Stomach (tissue), 9 donors: ENCODE data around the gene SNX32. TPM values are rescaled to one million over a fixed set of nuclear protein-coding genes. Genes with fewer than 3 reads are reported as not detected.

Source experiments
- DNase-seq, 2 donors: peaks; one replicate each; pipeline versions ENCODE4 v3.0.0 to v3.0.0-alpha.2; 2013 to 2019
- H3K27ac ChIP-seq, 5 donors: fragments of 200-600 bp in 4 of 5; sonication (generic) in 4 of 5; one replicate each; pipeline ENCODE4 v1.5.1; 2013 to 2019; ENCODE audit warnings: mild to moderate bottlenecking in 1 of 5, moderate library complexity in 1 of 5
- H3K27me3 ChIP-seq, 3 donors: fragments of 200-600 bp; sonication (generic); one replicate each; pipeline ENCODE4 v1.5.1; 2017 to 2019; ENCODE audit warnings: mixed run types in 1 of 3
- H3K36me3 ChIP-seq, 4 donors: fragments of 200-600 bp; sonication (generic); 1 replicate in 3 of 4; 2 replicates in 1 of 4; pipeline ENCODE4 v1.5.1; 2016 to 2019
- H3K4me1 ChIP-seq, 4 donors: fragments of 200-600 bp; sonication (generic); one replicate each; pipeline ENCODE4 v1.5.1; 2016 to 2019
- H3K4me3 ChIP-seq, 4 donors: fragments of 200-600 bp; sonication (generic) in 3 of 4; one replicate each; pipeline ENCODE4 v1.5.1; 2016 to 2019; ENCODE audit warnings: mild to moderate bottlenecking in 1 of 4
- H3K9me3 ChIP-seq, 4 donors: fragments of 200-600 bp; sonication (generic); one replicate each; pipeline ENCODE4 v1.5.1; 2016 to 2019
- CTCF ChIP-seq, 7 experiments: fragments of 450-650 bp in 4 of 7; fragments of 200-600 bp in 3 of 7; sonication (generic) in 3 of 7; IDR thresholded peaks; one replicate each; pipeline ENCODE4 v1.5.1; 2016 to 2019; ENCODE audit warnings: antibody characterized with exemption in 7 of 7, control low read depth in 2 of 7, mild to moderate bottlenecking in 1 of 7
- EP300 ChIP-seq: sonication (generic); formaldehyde crosslinking; IDR thresholded peaks from one replicate; pipeline ENCODE4 v1.6.1; 2017; ENCODE audit warnings: antibody characterized with exemption
- POLR2A ChIP-seq, 4 donors: fragments of 450-650 bp; IDR thresholded peaks; one replicate each; pipeline ENCODE4 v1.6.1; 2016; ENCODE audit warnings: antibody characterized with exemption in 4 of 4, control low read depth in 2 of 4, mild to moderate bottlenecking in 1 of 4, moderate library complexity in 1 of 4
- POLR2AphosphoS5 ChIP-seq, 3 donors: sonication (generic); formaldehyde crosslinking; IDR thresholded peaks; one replicate each; pipeline ENCODE4 v1.6.1; 2016; ENCODE audit warnings: antibody characterized with exemption in 3 of 3
- WGBS, 5 donors: extraction: QIAGEN DNeasy Blood & Tissue Kit in 3 of 5; methylation state at CpG; one replicate each; pipeline versions ENCODE4 v1.1.5 to v1.1.7; 2013 to 2018; 5-methylcytosine and 5-hydroxymethylcytosine counted together
- intact Hi-C: fragments of 100-400 bp; cut with DNase I; formaldehyde crosslinking; loops from one replicate; pipeline ENCODE4 v1.15.1; 2023; ENCODE audit warnings: low total_unique reads
- polyA plus RNA-seq, 3 donors: library from polyadenylated mRNA; stranded (reverse); fragments of 200-250 nt; gene quantifications; one replicate each; pipeline ENCODE4 v1.2.3, GENCODE V29; 2013
- total RNA-seq, 5 donors: library from RNA; depleted of rRNA; stranded (reverse); fragments of >200 nt; gene quantifications; one replicate each; pipeline versions ENCODE4 v1.1.0 to v1.2.3, GENCODE V29; 2014 to 2016
- donor health status: healthy with polysubstance abuse.
- donor health status: Bipolar disorder and iron deficiency.
- donor health status: healthy.

SNX32 gene
- total and polyA plus RNA-seq, 8 donors, result 0.25 to 1.4 (median 0.76) TPM; not detected in 2

GRCh38 chr11:65786786-65787636 lies 46.8 kb upstream of the SNX32 start, which contains the start of gene OVOL1:
OVOL1 (plus strand) TSS chr11:65787063; CDS start chr11:65787374, 311 bp downstream.
- DNase-seq, result peak; percentile 88 to 94
- Histone ChIP-seq H3K36me3 (no peaks in the 10 kb centered on the region), H3K9me3 (no peaks in the 10 kb centered on the region), H3K4me3 (peak within 1 kb of the TSS; percentile 33 to 52 (median 37)), H3K27me3 (peaks cover 19 to 56% (median 33%) of the 10 kb centered on the region in 3 donors), H3K27ac (peak within 1 kb of the TSS; percentile 30 to 83 (median 56)), H3K4me1 (peaks cover 31 to 64% (median 61%) of the 10 kb centered on the region in 4 donors)
- intact Hi-C loops, result no loop called here
- TF ChIP-seq POLR2AphosphoS5 (IDR thresholded peaks at IDR 0.05), result peak in 2 of 3 donors; percentile 57 to 75
- TF ChIP-seq CTCF (IDR thresholded peaks at IDR 0.05), result no peak
- WGBS, 5 donors, result 0 to 2% (median 1%) methylated on average over 6 to 112 of the region's 112 CpGs

GRCh38 chr11:65787649-65788622 lies 45.8 kb upstream of the SNX32 start:
- DNase-seq, result peak; percentile 42 to 82
- Histone ChIP-seq H3K36me3 (no peaks in the 10 kb centered on the region), H3K4me3 (peak overlapping the region; percentile 33 to 52 (median 37)), H3K27ac (peak overlapping the region; percentile 24 to 74 (median 51)), H3K27me3 (peaks cover 19 to 58% (median 33%) of the 10 kb centered on the region in 3 donors), H3K4me1 (peaks cover 31 to 71% (median 70%) of the 10 kb centered on the region in 4 donors), H3K9me3 (no peaks in the 10 kb centered on the region)
- intact Hi-C loops, result no loop called here
- TF ChIP-seq POLR2AphosphoS5 (IDR thresholded peaks at IDR 0.05) (no peak), EP300 (no peak), CTCF (IDR thresholded peaks at IDR 0.05) (no peak), POLR2A (IDR thresholded peaks at IDR 0.05) (no peak)
- 2 to 5% (median 3%) methylated on average over 19 to 64 of the region's 64 CpGs for WGBS, 5 donors

- TF ChIP-seq CTCF (IDR thresholded peaks at IDR 0.05) (no peak), POLR2AphosphoS5 (IDR thresholded peaks at IDR 0.05) (no peak)
- peak in 1 of 2 donors; percentile 65 for DNase-seq
- intact Hi-C loops, result no loop called here
- Histone ChIP-seq H3K36me3 (no peaks in the 10 kb centered on the region), H3K27ac (peak overlapping the region in 4 of 5 donors; percentile 47 to 74 (median 52)), H3K9me3 (no peaks in the 10 kb centered on the region), H3K4me3 (peak overlapping the region in 3 of 4 donors; percentile 35 to 52 (median 39)), H3K4me1 (peaks cover 31 to 79% (median 78%) of the 10 kb centered on the region in 4 donors), H3K27me3 (peaks cover 19 to 64% (median 33%) of the 10 kb centered on the region in 3 donors)
- 36 to 69% (median 39%) methylated on average over 6 of the region's 6 CpGs for WGBS, 5 donors
Measured at GRCh38 chr11:65788821-65789220, 44.9 kb upstream of the SNX32 start.
